T-helper 1 cell treated with Interleukin-12 subunit alpha and Interleukin-12 subunit beta and Interleukin-4 antibody, amounts not matched to agents 30 μg/mL and 1 μg/mL, for 36 hours (primary cell): ENCODE results near the gene CUX1.
A peak's percentile ranks its signal among the peaks of the same experiment; 100 is the strongest.
"Not testable (repeated sequence)": the region's sequence is repeated elsewhere in the genome, so short reads cannot be mapped to it uniquely, and the experiment has no call there.

Experiments used
- H3K27ac Mint-ChIP-seq: one replicate; pipeline ENCODE4 v1.8.0; 2021; ENCODE audit warnings: mild to moderate bottlenecking, mixed read lengths
- H3K27me3 Mint-ChIP-seq: one replicate; pipeline ENCODE4 v1.8.0; 2021; ENCODE audit warnings: low read depth, mixed read lengths
- H3K36me3 Mint-ChIP-seq: one replicate; pipeline ENCODE4 v1.8.0; 2021; ENCODE audit warnings: low read depth, mixed read lengths
- H3K4me1 Mint-ChIP-seq: one replicate; pipeline ENCODE4 v1.8.0; 2021; ENCODE audit warnings: low read depth, mixed read lengths
- H3K4me3 Mint-ChIP-seq: one replicate; pipeline ENCODE4 v1.8.0; 2021; ENCODE audit warnings: mild to moderate bottlenecking, moderate library complexity, mixed read lengths
- H3K9me3 Mint-ChIP-seq: one replicate; pipeline ENCODE4 v1.8.0; 2021; ENCODE audit warnings: mixed read lengths

Gene CUX1

DNA sequence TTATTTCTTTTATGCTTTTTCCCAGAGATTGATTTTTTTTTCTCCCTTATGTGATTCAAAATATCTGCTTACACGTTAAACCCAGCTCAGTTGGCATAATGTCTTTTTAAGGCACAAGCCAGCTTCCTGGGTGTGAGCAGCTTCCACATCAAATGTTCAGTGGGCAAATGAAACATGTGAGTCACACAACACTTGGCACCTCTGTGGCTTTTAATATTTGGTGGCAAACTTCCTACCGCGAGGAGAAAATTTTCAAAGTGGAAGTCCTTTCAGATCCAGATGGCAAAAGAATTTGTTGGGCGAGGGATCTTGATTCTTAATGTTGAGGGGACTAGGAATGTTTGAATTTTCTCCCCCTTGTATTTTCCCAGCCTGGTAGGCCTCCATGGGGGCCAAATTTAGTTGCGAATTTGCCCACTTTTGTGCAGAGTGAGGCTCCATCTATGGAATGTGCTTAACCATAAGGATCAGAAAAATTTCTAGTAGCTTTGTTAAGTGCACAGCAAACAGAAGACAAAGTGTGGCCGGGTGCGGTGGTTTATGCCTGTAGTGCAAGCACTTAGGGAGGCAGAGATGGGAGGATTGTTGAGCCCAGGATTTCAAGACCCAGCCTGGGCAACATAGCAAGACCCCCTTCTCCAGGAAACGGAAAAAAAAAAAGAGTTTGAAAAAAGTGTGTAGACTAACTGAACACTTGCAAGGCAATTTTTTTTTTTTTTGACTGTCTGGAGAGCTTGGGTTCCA is 31.0 kb downstream of the CUX1 start:
- H3K27me3 Mint-ChIP-seq, result no peaks in the 10 kb centered on the region
- H3K4me3 Mint-ChIP-seq, result no peak overlapping the region
- H3K36me3 Mint-ChIP-seq, result peaks cover 1% of the 10 kb centered on the region
- peaks cover 5% of the 10 kb centered on the region for H3K9me3 Mint-ChIP-seq
- H3K27ac Mint-ChIP-seq, result no peak overlapping the region
- peaks cover 6% of the 10 kb centered on the region for H3K4me1 Mint-ChIP-seq

DNA sequence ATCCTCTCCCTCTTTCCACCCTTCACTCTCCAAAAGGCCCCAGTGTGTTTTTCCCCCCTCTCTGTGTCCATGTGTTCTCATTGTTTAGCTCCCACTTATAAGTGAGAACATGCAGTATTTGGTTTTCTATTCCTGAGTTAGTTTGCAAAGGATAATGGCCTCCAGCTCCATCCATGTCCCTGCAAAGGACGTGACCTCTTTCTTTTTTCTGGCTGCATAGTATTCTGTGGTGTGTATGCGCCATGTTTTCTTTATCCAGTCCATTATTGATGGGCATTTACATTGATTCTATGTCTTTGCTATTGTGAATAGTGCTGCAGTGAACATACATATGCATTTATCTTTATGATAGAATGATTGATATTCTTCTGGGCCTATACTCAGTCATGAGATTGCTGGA is 31.9 kb downstream of the CUX1 start:
- H3K27ac Mint-ChIP-seq, H3K4me3 Mint-ChIP-seq, H3K4me1 Mint-ChIP-seq, H3K36me3 Mint-ChIP-seq, H3K9me3 Mint-ChIP-seq, H3K27me3 Mint-ChIP-seq: not testable (repeated sequence)

- H3K4me1 Mint-ChIP-seq, result peaks cover 22% of the 10 kb centered on the region
- H3K27me3 Mint-ChIP-seq, H3K4me3 Mint-ChIP-seq, H3K36me3 Mint-ChIP-seq, H3K27ac Mint-ChIP-seq, H3K9me3 Mint-ChIP-seq: not testable (repeated sequence)
These were observed 34.9 kb downstream of the CUX1 start for GRCh38 chr7:101852364-101852763.

GRCh38 chr7:101853684-101854083 is 36.3 kb downstream of the CUX1 start:
- Mint-ChIP-seq H3K4me3 (no peak overlapping the region), H3K36me3 (peaks cover 1% of the 10 kb centered on the region), H3K4me1 (peaks cover 26% of the 10 kb centered on the region), H3K27me3 (no peaks in the 10 kb centered on the region), H3K9me3 (peaks cover 5% of the 10 kb centered on the region), H3K27ac (no peak overlapping the region)

- Mint-ChIP-seq H3K4me1 (peaks cover 26% of the 10 kb centered on the region), H3K9me3 (peaks cover 1% of the 10 kb centered on the region), H3K27ac (no peak overlapping the region), H3K36me3 (peaks cover 1% of the 10 kb centered on the region), H3K27me3 (no peaks in the 10 kb centered on the region), H3K4me3 (no peak overlapping the region)
These were observed 36.8 kb downstream of the CUX1 start for GRCh38 chr7:101854084-101854865.

- peak overlapping the region; percentile 97 for H3K27ac Mint-ChIP-seq
- peaks cover 1% of the 10 kb centered on the region for H3K36me3 Mint-ChIP-seq
- H3K4me3 Mint-ChIP-seq, result peak overlapping the region; percentile 93
- peaks cover 7% of the 10 kb centered on the region for H3K27me3 Mint-ChIP-seq
- no peaks in the 10 kb centered on the region for H3K9me3 Mint-ChIP-seq
- peaks cover 31% of the 10 kb centered on the region for H3K4me1 Mint-ChIP-seq
These were observed 39.3 kb downstream of the CUX1 start for GRCh38 chr7:101856473-101857357.

GRCh38 chr7:101857358-101857811 is 40.0 kb downstream of the CUX1 start:
- peaks cover 7% of the 10 kb centered on the region for H3K27me3 Mint-ChIP-seq
- peak overlapping the region; percentile 97 for H3K27ac Mint-ChIP-seq
- peaks cover 31% of the 10 kb centered on the region for H3K4me1 Mint-ChIP-seq
- H3K4me3 Mint-ChIP-seq, result peak overlapping the region; percentile 93
- H3K36me3 Mint-ChIP-seq, result peaks cover 1% of the 10 kb centered on the region
- H3K9me3 Mint-ChIP-seq, result no peaks in the 10 kb centered on the region

DNA sequence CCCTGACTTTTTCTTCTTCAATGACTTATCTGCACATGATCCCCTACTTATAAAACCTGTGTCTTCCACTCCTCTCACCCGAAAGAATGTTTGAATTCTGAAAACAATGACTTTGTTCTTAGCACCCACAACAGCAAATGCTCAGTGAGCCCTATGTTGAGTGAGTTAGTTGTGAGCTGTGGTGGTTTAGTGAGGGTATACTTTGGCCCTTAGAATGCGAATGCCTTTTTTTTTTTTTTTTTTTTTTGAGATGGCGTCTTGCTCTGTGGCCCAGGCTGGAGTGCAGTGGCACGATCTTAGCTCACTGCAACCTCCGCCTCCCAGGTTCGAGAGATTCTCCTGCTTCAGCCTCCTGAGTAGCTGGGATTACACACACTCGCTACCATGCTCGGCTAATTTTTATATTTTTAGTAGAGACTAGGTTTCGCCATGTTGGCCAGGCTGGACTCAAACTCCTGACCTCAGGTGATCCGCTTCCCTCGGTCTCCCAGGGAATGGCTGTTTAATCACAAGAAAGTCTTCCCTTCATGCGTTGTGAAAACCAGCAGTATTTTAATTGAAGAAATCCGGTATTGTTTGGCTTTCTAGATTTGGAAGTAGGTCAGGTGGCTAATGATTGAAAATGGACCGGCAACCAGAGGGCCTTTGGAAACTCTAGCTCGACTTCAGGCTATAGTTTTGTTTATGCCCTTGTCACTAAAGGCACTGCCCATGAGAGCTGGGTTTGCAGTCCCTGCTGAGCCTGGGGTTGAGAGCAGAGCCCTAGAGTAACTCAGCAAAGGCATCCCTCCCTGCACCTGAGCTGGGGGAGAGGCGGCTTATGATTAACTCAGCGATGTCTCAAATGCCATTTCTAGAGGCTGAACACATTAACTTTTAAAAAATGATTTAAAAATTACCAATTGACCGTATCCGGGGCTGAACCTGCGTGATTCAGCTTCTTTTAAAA is 41.3 kb downstream of the CUX1 start:
- Mint-ChIP-seq H3K36me3 (no peaks in the 10 kb centered on the region), H3K4me3 (peak overlapping the region; percentile 16), H3K9me3 (no peaks in the 10 kb centered on the region), H3K27me3 (peaks cover 7% of the 10 kb centered on the region), H3K4me1 (peaks cover 28% of the 10 kb centered on the region), H3K27ac (no peak overlapping the region)

DNA sequence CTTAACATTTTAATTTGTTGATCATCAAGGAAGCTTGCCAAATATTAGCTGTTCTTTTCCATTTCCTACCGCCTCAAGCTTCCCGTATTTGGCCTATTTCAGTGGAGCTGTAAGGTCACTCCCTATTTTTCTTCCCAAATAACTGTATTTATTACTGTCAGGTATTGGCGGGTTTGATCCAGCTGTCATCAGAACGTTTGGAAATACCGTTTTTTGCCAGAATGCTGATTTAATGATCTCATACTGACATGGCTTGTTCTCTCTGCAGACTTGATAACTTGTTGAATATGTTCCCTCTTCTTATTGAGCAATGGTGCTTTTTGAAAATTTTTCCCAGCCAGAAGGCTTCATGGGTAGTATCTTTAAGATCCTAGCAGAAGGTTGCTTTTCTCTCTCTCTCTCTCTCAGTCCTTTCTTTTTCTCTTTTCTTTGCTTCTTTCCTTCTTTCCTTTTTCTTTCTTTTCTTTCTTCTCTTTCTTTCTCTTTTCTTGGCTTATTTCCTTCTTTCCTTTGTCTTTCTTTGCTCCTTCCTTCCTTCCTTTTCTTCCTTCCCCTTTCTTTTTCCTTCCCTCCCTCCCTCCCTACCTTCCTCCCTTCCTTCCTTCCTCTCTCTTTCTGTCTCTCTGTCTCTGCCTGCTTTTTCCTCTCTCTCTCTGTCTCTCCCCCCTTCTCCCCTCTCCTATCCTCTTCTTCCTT is 42.1 kb downstream of the CUX1 start:
- no peaks in the 10 kb centered on the region for H3K36me3 Mint-ChIP-seq
- H3K27ac Mint-ChIP-seq, result peak overlapping the region; percentile 55
- no peaks in the 10 kb centered on the region for H3K9me3 Mint-ChIP-seq
- H3K27me3 Mint-ChIP-seq, result peaks cover 7% of the 10 kb centered on the region
- peaks cover 28% of the 10 kb centered on the region for H3K4me1 Mint-ChIP-seq
- peak overlapping the region; percentile 33 for H3K4me3 Mint-ChIP-seq

GRCh38 chr7:101860316-101861217 is 43.1 kb downstream of the CUX1 start:
- Mint-ChIP-seq H3K4me1 (peaks cover 24% of the 10 kb centered on the region), H3K9me3 (no peaks in the 10 kb centered on the region), H3K27ac (no peak overlapping the region), H3K27me3 (peaks cover 7% of the 10 kb centered on the region), H3K36me3 (no peaks in the 10 kb centered on the region), H3K4me3 (no peak overlapping the region)

DNA sequence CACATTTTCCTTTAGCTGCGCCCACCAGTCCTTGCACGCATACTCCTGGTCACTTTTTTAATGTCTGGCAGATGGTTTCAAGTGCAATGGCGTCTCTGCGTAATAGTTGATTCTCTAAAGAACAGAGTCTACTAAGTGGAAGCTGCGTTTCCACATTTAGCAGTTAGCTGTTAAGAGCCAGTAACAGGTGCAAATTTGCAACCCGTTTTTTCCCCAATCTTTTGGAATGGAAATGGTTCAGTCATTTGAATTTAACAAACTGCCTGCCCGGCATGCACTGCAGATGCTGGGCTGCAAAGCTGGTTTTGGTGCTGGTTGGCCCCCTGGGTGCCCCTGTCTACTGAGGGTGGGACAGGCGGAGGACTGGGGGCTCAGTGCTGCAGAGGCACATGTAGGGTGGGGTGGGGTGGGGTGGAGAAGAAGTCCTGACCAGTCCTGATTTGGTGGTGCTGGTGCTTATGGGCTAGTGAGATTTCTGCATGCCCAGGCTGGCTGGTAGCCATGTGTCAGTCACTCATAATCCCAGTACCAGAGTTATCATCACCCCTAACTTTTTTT is 43.9 kb downstream of the CUX1 start:
- H3K9me3 Mint-ChIP-seq, result no peaks in the 10 kb centered on the region
- H3K27ac Mint-ChIP-seq, result no peak overlapping the region
- no peaks in the 10 kb centered on the region for H3K36me3 Mint-ChIP-seq
- peaks cover 22% of the 10 kb centered on the region for H3K4me1 Mint-ChIP-seq
- H3K4me3 Mint-ChIP-seq, result no peak overlapping the region
- peaks cover 7% of the 10 kb centered on the region for H3K27me3 Mint-ChIP-seq
